IMR-90 (cell line): ENCODE data around the gene MGRN1. TPM values are rescaled to one million over a fixed set of nuclear protein-coding genes. Genes with fewer than 3 reads are reported as not detected.

Experiments used
- ATAC-seq: fragments of 200-7000 bp; cut with Tn5 transposase; 2 replicates; pipeline ENCODE4 v1.9.1; 2020; ENCODE audit warnings: low read depth, mild to moderate bottlenecking, moderate library complexity
- BruUV-seq: library from RNA; stranded (reverse); fragments of 400-500 nt; replicated peaks from 2 replicates; lab custom pipeline; 2021; lab: Mats Ljungman, UMichigan
- CTCF ChIA-PET: fragments of 300-600 bp; formaldehyde crosslinking; extraction: SDS; loops from one replicate; lab custom pipeline; 2021; ENCODE audit warnings: antibody characterized with exemption; lab: Yijun Ruan, JAX
- POLR2A ChIA-PET: fragments of 300-600 bp; sonication (Branson Sonifier 250); formaldehyde crosslinking; loops from one replicate; lab custom pipeline; 2022; ENCODE audit warnings: antibody characterized with exemption; ENCODE audit not compliant: unreplicated experiment; lab: Charles Lee
- DNase-seq: peaks from one replicate; pipeline ENCODE4 v3.0.0; 2013
- H2AFZ ChIP-seq: replicated peaks from 2 replicates; pipeline ENCODE3; 2013; ENCODE audit warnings: low read length, mild to moderate bottlenecking; ENCODE audit not compliant: poor library complexity
- H2AK5ac ChIP-seq: 2 replicates; pipeline ENCODE4 v1.6.1; 2013; ENCODE audit warnings: low read depth, low read length, inconsistent platforms
- H2AK9ac ChIP-seq: replicated peaks from 2 replicates; pipeline ENCODE3; 2013; ENCODE audit warnings: mild to moderate bottlenecking, low read depth, low read length, moderate library complexity; ENCODE audit not compliant: poor library complexity
- H2BK120ac ChIP-seq: 2 replicates; pipeline ENCODE4 v1.6.1; 2013; ENCODE audit warnings: low read depth, low read length, inconsistent platforms
- H2BK15ac ChIP-seq: 3 replicates; pipeline ENCODE4 v1.6.1; 2013; ENCODE audit warnings: low read depth, low read length, inconsistent platforms
- H2BK20ac ChIP-seq: 2 replicates; pipeline ENCODE4 v1.6.1; 2013; ENCODE audit warnings: low read depth, mild to moderate bottlenecking, inconsistent platforms, low read length, moderate library complexity
- H2BK5ac ChIP-seq: 2 replicates; pipeline ENCODE4 v1.6.1; 2013; ENCODE audit warnings: mild to moderate bottlenecking, low read depth, low read length, inconsistent platforms; ENCODE audit not compliant: poor library complexity, severe bottlenecking
- H3K14ac ChIP-seq: replicated peaks from 2 replicates; pipeline ENCODE4 v1.6.1; 2013; ENCODE audit warnings: low read depth, low read length, inconsistent platforms
- H3K18ac ChIP-seq: 2 replicates; pipeline ENCODE4 v1.6.1; 2013; ENCODE audit warnings: low read depth, low read length, control low read depth
- H3K23ac ChIP-seq: 2 replicates; pipeline ENCODE4 v1.6.1; 2013; ENCODE audit warnings: low read depth, low read length, inconsistent platforms
- H3K27ac ChIP-seq: 2 replicates; pipeline ENCODE4 v1.5.1; 2013; ENCODE audit warnings: mild to moderate bottlenecking, control low read depth, low read length; ENCODE audit not compliant: insufficient read depth
- H3K27me3 ChIP-seq: 2 replicates; pipeline ENCODE4 v1.6.1; 2013; ENCODE audit warnings: low read length; ENCODE audit not compliant: control insufficient read depth, insufficient read depth
- H3K36me3 ChIP-seq: 2 replicates; pipeline ENCODE4 v1.6.1; 2013; ENCODE audit warnings: low read length, mixed read lengths; ENCODE audit not compliant: control insufficient read depth, insufficient read depth
- H3K4ac ChIP-seq: 2 replicates; pipeline ENCODE4 v1.6.1; 2013; ENCODE audit warnings: low read depth, low read length, inconsistent platforms
- H3K4me1 ChIP-seq: 2 replicates; pipeline ENCODE4 v1.6.1; 2013; ENCODE audit warnings: low read length, mixed read lengths; ENCODE audit not compliant: control insufficient read depth, insufficient read depth
- H3K4me2 ChIP-seq: 2 replicates; pipeline ENCODE4 v1.6.1; 2013; ENCODE audit warnings: low read depth, mild to moderate bottlenecking, control low read depth, low read length, moderate library complexity
- H3K4me3 ChIP-seq: 2 replicates; pipeline ENCODE4 v1.5.1; 2013; ENCODE audit warnings: low read depth, mild to moderate bottlenecking, control low read depth, low read length, moderate library complexity; ENCODE audit not compliant: insufficient read depth
- H3K56ac ChIP-seq: 2 replicates; pipeline ENCODE4 v1.6.1; 2013; ENCODE audit warnings: low read length, inconsistent platforms; ENCODE audit not compliant: insufficient read depth; ENCODE audit errors: extremely low read depth
- H3K79me1 ChIP-seq, 2 experiments: 2 replicates each; pipeline ENCODE4 v1.6.1; 2013; ENCODE audit warnings: low read length in 2 of 2, inconsistent platforms in 1 of 2, low read depth in 1 of 2
- H3K9ac ChIP-seq: 2 replicates; pipeline ENCODE4 v1.6.1; 2013; ENCODE audit warnings: low read depth, low read length, control low read depth
- H3K9me1 ChIP-seq: 2 replicates; pipeline ENCODE4 v1.6.1; 2013; ENCODE audit warnings: low read length, inconsistent platforms; ENCODE audit not compliant: insufficient read depth
- H3K9me3 ChIP-seq: 2 replicates; pipeline ENCODE4 v1.6.1; 2013; ENCODE audit warnings: low read length; ENCODE audit not compliant: control insufficient read depth, insufficient read depth
- H4K20me1 ChIP-seq: 2 replicates; pipeline ENCODE4 v1.6.1; 2013; ENCODE audit warnings: low read length, inconsistent platforms; ENCODE audit not compliant: insufficient read depth
- H4K5ac ChIP-seq: 2 replicates; pipeline ENCODE4 v1.6.1; 2013; ENCODE audit warnings: mild to moderate bottlenecking, low read depth, low read length, control low read depth
- H4K8ac ChIP-seq, 2 experiments: 2 replicates each; pipeline ENCODE4 v1.6.1; 2013; ENCODE audit warnings: low read depth in 2 of 2, low read length in 2 of 2, control low read depth in 1 of 2, inconsistent platforms in 1 of 2
- H4K91ac ChIP-seq: 2 replicates; pipeline ENCODE4 v1.6.1; 2013; ENCODE audit warnings: low read depth, low read length, inconsistent platforms; ENCODE audit not compliant: insufficient read depth
- CEBPB ChIP-seq: IDR thresholded peaks from 2 replicates; pipeline ENCODE4 v1.6.1; 2012; ENCODE audit warnings: low read depth, low read length, improper control_type of control experiment
- ELK1 ChIP-seq: fragments of 150-350 bp; IDR thresholded peaks from 2 replicates; pipeline ENCODE4 v1.6.1; 2016; ENCODE audit warnings: low read depth, mild to moderate bottlenecking, low read length, moderate library complexity, borderline replicate concordance
- NFE2L2 ChIP-seq: fragments of 150-350 bp; IDR thresholded peaks from 2 replicates; pipeline ENCODE4 v1.6.1; 2016; ENCODE audit warnings: low read depth, mild to moderate bottlenecking, low read length
- RFX5 ChIP-seq: IDR thresholded peaks from 2 replicates; pipeline ENCODE4 v1.8.0; 2012; ENCODE audit warnings: low read depth, mild to moderate bottlenecking, low read length, moderate library complexity
- USF2 ChIP-seq: fragments of 150-350 bp; IDR thresholded peaks from 2 replicates; pipeline ENCODE4 v1.6.1; 2017; ENCODE audit warnings: mild to moderate bottlenecking, antibody characterized with exemption, low read length, low read depth
- WGBS, 2 experiments: methylation state at CpG; one replicate each; pipeline versions ENCODE4 v1.1.5 to v1.1.7; 2013; ENCODE audit warnings: missing lambda C conversion rate in 2 of 2; ENCODE audit not compliant: insufficient read length in 1 of 2; ENCODE audit errors: extremely low coverage in 2 of 2; 5-methylcytosine and 5-hydroxymethylcytosine counted together
- dilution Hi-C: fragments of 300-500 bp; cut with HindIII; formaldehyde crosslinking; loops from one replicate; pipeline ENCODE4 v1.14.3; 2018; ENCODE audit warnings: low sequenced_read_pairs; ENCODE audit not compliant: unreplicated experiment
- in situ Hi-C: fragments of 300-500 bp; cut with MboI; formaldehyde crosslinking; loops from 3 replicates; pipeline ENCODE4 v1.14.3; 2019; ENCODE audit warnings: low sequenced_read_pairs, inconsistent platforms, mixed read lengths
- intact Hi-C: fragments of 100-400 bp; cut with micrococcal nuclease; formaldehyde crosslinking; loops from 2 replicates; pipeline ENCODE4 v1.10.0; 2022
- polyA plus RNA-seq, 3 experiments: library from polyadenylated mRNA; depleted of rRNA; stranded (reverse); fragments of >200 nt; gene quantifications; 2 replicates each; pipeline ENCODE4 v1.2.3, GENCODE V29; 2012; ENCODE audit warnings: low replicate concordance in 1 of 3
- total RNA-seq: library from RNA; depleted of rRNA; stranded (reverse); fragments of >200 nt; gene quantifications from 2 replicates; pipeline ENCODE4 v1.2.3, GENCODE V29; 2012

The MGRN1 gene
- total and polyA plus RNA-seq, 2 of the 4 experiments (the other 2 are of a cell fraction) = 11.7 to 32.7 TPM

- Histone ChIP-seq H2AK9ac (no peak overlapping the region), H3K9me1 (peaks cover 22% of the 10 kb centered on the region), H2BK120ac (no peak overlapping the region), H3K4me1 (peaks cover 2% of the 10 kb centered on the region; the same call in 1 of the 2 replicates), H2AK5ac (no peak overlapping the region), H4K5ac (no peak overlapping the region), H2AFZ (no peak overlapping the region), H3K9me3 (peaks cover 6% of the 10 kb centered on the region; the same call in 1 of the 2 replicates), H3K14ac (no peak overlapping the region), H4K91ac (no peak overlapping the region), H3K36me3 (peaks cover 19% of the 10 kb centered on the region), H3K23ac (no peak overlapping the region), H4K20me1 (peaks cover 85% of the 10 kb centered on the region), H2BK20ac (no peak overlapping the region), H3K9ac (no peak overlapping the region), H4K8ac (no peak overlapping the region), H3K4me2 (no peak overlapping the region), H2BK5ac (no peak overlapping the region), H2BK15ac (no peak overlapping the region), H3K27me3 (no peaks in the 10 kb centered on the region), H3K4me3 (no peak overlapping the region), H3K56ac (no peak overlapping the region), H3K4ac (no peak overlapping the region), H3K27ac (no peak overlapping the region), H3K18ac (no peak overlapping the region), H3K79me1 (peaks cover 23 to 79% of the 10 kb centered on the region in 2 experiments)
- in situ Hi-C loops (no loop called here), dilution Hi-C loops (no loop called here), intact Hi-C loops (no loop called here)
- TF ChIP-seq ELK1 = no peak
- TF ChIP-seq RFX5 = no peak
- TF ChIP-seq NFE2L2 = no peak
- no peak for TF ChIP-seq CEBPB
- TF ChIP-seq USF2 = no peak
- no TSS peak for BruUV-seq
- DNase-seq = no peak
- CTCF ChIA-PET = no interaction called here
- ATAC-seq = no peak
- POLR2A ChIA-PET = no interaction called here
- no CpG with 5 or more reads among the region's 13 CpGs for WGBS, 2 experiments
Observed at GRCh38 chr16:4636196-4636595, 11.6 kb downstream of the MGRN1 start.
